Epithelial cell of prostate (primary cell): ENCODE data around the gene CA10.

Source experiments
- DNase-seq: peaks from one replicate; pipeline ENCODE4 v3.0.0-alpha.2; 2011; ENCODE audit warnings: low read depth, low spot score
- H3K27ac ChIP-seq: fragments of 450-650 bp; 2 replicates; pipeline ENCODE4 v1.5.1; 2017; ENCODE audit warnings: mild to moderate bottlenecking

Gene CA10

GRCh38 chr17:52158450-52159042, at the start of gene CA10:
TSS of gene CA10 (minus strand) at chr17:52158714.
- no peak within 1 kb of the TSS for H3K27ac ChIP-seq
- no peak for DNase-seq

DNA sequence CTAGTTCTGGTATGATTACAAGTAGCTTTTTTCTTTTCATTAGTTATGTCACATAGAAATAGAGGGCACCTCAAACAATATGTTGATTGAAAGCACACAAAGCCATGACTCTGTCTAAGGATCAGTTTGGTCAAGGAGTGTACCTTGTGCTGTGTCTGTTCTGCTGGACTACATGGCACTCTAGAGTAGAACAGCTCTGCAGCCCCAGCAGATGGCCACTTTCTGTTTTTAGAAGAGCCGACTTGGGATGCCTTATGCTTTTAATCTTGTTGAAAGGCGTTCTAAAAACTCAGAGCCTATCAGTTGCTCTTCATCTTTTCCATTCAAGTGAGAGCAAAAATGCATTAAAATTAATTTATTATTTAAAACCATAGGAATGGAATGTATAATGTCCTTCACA, 49.3 kb upstream of the CA10 start:
- H3K27ac ChIP-seq: no peak overlapping the region
- no peak for DNase-seq

DNA sequence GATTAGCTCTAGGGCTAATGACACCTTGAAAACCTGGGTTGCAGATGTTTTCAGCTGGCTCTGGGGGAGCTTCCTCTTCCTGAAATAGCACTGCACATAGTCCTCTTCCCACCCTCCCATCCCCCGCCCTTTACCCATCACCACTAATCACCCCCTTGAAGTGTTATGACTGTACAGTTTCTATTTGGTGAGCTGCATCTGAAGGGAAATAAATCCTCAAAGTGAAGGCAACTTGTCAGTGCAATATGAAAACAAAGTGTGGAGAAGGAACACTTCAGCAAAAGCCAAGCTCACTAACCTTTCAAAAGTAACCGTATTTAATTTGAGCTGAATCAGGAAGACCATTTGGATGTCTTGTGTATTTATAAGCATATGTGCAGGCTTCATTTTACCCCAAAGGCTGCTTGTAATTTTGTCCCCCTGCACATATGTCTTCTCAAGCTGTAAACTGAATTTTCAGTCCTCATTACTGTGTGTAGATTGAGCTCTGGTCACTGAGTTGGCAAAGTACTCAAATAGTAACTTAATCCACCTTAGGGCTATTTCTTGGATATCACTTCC, 44.1 kb upstream of the CA10 start:
- DNase-seq: no peak
- H3K27ac ChIP-seq: no peak overlapping the region

- no peak for DNase-seq
- no peak overlapping the region for H3K27ac ChIP-seq
Measured at GRCh38 chr17:52201767-52202519, 43.4 kb upstream of the CA10 start.

GRCh38 chr17:52191491-52191890, 33.0 kb upstream of the CA10 start:
- no peak overlapping the region for H3K27ac ChIP-seq
- DNase-seq: no peak

DNA sequence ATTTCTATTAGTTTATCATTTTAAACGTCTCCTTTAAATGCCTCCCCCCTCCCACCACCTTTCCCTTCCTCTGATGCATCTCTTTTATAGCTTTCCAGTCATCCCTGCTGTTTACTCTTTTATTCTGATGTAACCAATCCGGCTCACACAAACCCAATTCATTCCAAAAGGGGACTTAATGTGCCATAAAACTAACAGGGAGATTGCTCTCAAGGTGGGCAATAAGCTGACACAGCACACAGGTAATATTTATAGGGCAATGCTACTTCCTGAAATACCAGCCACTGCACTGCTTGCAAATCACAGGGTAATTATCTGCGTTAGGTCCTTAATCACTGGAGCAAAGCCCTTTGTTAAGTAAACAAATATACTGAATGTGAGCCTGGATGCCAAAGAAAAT, 23.3 kb upstream of the CA10 start:
- H3K27ac ChIP-seq: no peak overlapping the region
- no peak for DNase-seq

DNA sequence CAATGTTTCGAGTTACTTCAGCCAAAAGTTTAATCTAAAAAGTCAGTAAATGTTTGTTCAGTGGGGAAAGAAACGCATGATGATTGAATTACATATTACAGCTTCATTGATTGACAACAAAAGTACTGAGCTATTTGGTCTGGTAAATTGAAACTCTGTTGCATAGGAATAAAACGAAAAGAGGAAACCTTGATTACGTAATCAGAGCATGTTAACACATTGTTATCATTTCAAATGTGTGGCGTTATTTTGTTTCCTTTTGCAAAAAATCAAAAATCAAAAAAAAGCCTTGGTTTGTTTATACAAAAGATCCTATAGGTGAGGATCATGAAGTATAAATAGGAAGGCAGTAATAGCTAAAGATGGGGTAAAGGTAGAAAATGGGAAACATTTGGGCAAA, 19.5 kb upstream of the CA10 start:
- no peak for DNase-seq
- H3K27ac ChIP-seq: no peak overlapping the region

DNA sequence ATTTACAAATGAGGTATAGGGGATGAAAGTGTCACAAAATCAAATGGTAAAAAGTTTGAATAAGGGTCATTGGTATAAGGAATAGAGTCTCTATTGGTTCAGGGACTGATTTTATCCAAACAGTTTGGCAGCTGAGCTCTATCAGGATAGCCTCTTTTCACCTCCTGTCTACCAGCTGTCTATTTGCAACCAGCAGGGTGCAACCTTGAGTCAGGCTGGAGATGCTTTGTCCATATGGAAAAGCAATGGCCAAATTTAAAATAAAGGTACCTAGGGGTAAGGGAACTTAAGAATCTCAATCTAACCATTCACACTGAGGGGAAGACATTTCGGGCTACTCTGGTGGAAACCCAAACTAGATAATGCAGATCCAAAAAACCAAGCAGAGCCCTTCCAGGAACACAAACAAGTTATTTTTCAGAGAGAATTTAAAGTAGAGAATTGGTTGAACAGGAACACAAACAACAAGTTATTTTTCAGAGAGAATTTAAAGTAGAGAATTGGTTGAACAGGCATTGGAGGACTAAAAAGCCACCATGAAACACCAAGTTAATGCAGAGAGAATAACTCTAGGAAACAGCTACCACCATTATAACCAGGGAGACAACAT, 12.6 kb upstream of the CA10 start:
- DNase-seq: no peak

GRCh38 chr17:52160136-52160567, 1.6 kb upstream of the CA10 start:
- no peak for DNase-seq
- no peak overlapping the region for H3K27ac ChIP-seq

More for the DNA sequence above, 12.6 kb upstream of the CA10 start:
- H3K27ac ChIP-seq: no peak overlapping the region

- no peak for DNase-seq
- no peak overlapping the region for H3K27ac ChIP-seq
Measured at GRCh38 chr17:52159246-52160135, 977 bp upstream of the CA10 start.

- DNase-seq: no peak
- H3K27ac ChIP-seq: no peak overlapping the region
Measured at GRCh38 chr17:52157603-52158449, 688 bp downstream of the CA10 start.

DNA sequence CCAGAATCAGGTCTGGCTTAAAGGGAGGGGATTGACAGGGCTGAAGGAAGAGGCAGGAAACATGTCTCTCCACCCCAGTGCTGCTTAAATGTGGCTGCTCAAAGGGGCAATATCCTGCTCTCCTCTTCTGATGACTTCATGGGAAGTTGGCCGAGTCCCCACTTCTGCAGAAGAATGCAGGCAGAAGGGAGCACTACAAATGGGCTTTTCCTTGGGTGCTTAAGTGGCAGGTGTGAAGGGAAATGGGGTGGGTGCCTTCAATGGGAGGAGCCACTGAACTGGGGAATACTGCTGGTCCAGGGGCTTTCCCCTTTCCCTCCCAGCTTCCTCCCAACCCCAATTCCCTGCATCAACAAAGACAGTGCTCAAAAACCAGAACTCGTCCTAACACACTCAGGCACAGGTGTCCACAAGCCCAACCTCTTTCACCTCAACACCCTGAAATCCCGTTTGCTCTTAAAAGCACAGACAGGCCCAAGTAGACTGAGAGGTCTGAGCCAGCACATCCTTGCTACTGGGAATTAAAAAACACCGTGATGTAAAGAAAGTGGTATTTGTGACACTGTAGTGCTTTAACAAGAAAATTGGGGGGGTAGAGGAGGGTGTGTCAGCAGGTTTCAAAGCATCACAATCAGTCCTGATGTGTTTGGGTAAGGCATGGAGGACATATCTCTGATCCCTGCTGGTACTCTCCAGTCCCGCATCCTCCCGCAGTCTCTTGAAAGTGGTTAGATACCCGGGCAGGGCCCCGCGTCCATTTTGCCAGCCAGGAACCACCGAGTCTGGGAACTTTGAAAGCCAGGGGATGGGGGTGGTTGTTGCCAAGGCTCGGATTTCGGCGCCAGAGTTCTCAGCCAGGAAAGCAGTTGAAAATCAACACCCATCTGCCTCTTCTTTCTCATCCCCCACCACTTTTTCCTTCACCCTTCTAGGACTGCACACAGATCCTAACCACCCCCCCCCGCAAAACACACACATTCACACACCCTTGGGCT, 1.6 kb downstream of the CA10 start:
- H3K27ac ChIP-seq: no peak overlapping the region
- no peak for DNase-seq

DNA sequence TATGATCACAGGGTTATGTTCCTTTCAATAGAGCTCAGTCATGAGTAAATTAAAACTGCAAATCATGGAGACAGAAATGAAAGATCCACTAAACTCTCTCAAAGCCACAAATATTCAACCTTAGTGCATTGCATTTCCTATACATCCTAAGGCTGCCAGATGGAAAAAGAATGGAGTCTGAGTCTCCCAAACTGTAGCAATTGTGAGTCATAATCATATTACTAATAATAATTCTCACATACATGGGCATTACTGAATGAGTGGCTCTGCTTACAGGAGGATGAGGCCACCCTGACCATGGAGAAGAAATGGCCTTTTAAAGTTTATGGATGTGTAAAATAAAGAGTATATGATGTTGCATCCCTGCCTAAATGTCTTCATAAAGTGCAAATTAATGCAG, 3.2 kb downstream of the CA10 start:
- H3K27ac ChIP-seq: no peak overlapping the region
- no peak for DNase-seq

DNA sequence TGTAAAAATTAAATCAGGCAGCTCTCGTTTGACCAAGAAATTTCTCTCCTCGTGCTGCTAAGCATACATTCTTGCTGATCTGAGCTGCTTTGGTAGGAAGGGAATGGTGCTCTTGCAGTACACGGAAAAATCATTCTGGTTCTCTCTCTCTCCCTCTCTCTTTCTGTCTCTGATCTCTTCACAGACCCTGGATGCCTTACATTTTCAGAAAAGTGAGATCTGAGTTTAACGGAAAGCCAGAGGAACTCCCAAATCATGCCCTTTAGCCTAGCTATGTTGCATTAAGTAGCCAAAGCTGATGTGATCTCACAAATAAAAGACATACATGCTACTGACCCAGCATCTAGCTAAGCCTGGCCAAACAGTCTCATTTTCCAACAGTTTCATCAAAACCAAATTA, 4.0 kb downstream of the CA10 start:
- no peak for DNase-seq
- H3K27ac ChIP-seq: no peak overlapping the region

DNA sequence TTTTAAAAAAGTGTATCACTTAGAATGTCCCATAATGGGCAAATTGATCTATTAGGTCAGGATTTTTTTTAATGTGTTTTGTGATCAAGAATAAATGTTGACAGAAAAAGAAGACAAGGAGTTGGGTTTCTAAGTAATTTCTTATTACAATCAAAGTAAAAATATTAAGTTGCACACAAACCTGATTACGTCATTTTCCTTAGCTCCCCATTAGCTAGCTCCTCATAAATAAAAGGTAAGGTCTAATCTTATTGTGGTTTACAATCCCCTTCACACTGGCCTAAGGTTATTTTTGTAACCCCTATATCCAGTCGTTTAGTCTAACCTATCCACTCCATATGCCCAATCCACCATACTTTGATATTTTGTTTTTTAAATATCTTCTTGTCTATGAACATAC, 7.6 kb downstream of the CA10 start:
- H3K27ac ChIP-seq: no peak overlapping the region
- no peak for DNase-seq

DNA sequence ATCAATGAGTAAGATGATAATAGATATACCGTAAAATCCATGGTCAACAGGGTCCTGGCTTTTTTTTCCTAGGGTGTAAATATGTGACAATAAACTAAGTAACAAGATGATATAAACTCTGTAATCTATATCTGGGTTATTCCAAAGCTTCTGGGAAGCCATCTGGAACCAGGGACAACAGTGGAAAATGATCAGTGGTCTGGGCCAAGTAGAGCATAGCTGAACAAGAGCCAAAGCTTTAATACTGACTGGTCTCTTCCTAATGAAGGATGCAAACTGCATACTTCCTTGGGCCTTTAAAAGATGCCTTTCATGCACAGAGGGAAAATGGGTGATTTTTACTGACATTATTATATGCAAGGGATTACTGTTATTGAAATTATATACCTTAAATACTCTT, 8.9 kb downstream of the CA10 start:
- peak overlapping the region; percentile 95 for H3K27ac ChIP-seq
- no peak for DNase-seq

GRCh38 chr17:52148969-52149351, 9.6 kb downstream of the CA10 start:
- DNase-seq: peak; percentile 49
- H3K27ac ChIP-seq: peak overlapping the region; percentile 95

DNA sequence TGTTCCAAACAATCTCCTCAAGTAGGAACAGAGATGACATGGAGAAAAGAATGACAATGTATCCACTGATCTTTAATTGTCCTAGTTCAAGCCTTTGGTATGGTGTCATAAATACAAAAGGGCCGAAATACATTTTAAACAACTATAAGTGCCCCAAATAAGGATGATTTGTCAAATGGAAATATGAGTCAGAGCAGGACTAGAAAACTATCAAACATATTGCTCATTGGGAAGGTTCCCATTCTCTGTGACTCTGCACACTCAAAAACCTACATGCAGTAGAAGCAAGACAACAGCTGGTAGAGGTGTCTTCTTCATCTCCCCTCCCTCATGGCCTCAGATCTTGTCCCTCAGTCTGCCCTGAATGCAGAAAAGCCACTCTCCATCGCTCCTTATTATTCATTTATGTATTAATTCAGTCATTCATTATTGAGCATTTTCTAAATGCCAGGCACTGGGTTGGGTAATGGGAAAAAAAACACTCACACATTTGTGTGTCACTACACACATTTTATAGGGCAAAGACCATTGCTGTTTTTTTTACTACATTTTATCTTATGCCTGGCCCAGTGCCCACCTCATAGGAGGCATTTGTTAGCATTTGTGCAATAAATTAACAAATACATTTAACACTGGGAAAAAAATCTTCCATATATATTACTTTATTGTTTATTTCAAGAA, 10.1 kb downstream of the CA10 start:
- DNase-seq: no peak
- peak overlapping the region; percentile 95 for H3K27ac ChIP-seq
